SK-N-MC (cell line): ENCODE results near the gene PIK3CB.

Source experiments
- EZH2 ChIP-seq: fragments of 200-600 bp; sonication (generic); IDR thresholded peaks from one replicate; pipeline ENCODE4 v1.6.1; 2017; ENCODE audit warnings: antibody characterized with exemption
- POLR2AphosphoS5 ChIP-seq: IDR thresholded peaks from 2 replicates; pipeline ENCODE4 v1.6.1; 2012; ENCODE audit warnings: mild to moderate bottlenecking, low read depth, low read length, borderline replicate concordance

GRCh38 chr3:138740072-138740471, 94.7 kb downstream of the PIK3CB start:
- TF ChIP-seq POLR2AphosphoS5: no peak
- no peak for TF ChIP-seq EZH2
